Thyroid gland (tissue), 4 donors: ENCODE results near the gene DCDC1.

Experiments used
- POLR2A ChIP-seq, 2 donors: fragments of 450-650 bp; IDR thresholded peaks; one replicate each; pipeline ENCODE4 v1.6.1; 2017; ENCODE audit warnings: antibody characterized with exemption in 2 of 2, mild to moderate bottlenecking in 2 of 2, moderate library complexity in 1 of 2
- TF ChIP-seq, protein P1 (sequence below), 6 experiments: fragments of 200-600 bp in 3 of 6; fragments of 450-650 bp in 3 of 6; sonication (generic) in 3 of 6; IDR thresholded peaks; one replicate each; pipeline ENCODE4 v1.5.1; 2016 to 2019; ENCODE audit warnings: antibody characterized with exemption in 6 of 6, mild to moderate bottlenecking in 2 of 6, inconsistent platforms in 1 of 6, moderate library complexity in 1 of 6

DNA sequence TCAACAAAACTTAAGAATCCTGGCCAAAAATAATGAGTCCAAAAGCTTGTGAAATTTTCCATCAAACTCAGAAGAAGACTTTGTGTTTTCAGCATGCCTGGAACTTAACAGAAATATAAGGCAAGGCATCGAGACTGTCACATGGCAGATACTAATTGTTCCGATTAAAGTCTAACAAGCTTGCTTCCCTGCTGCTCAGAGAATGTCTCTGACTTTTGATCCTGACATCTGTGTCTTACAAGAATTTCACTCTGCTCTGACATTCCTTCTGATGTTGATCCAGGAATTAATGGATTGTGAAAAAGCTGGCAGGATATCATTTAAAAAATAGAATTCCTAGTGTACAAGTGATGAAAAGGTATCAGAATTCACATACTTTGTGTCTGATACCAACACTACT is 170.2 kb downstream of the DCDC1 start:
- TF ChIP-seq, protein P1, sequence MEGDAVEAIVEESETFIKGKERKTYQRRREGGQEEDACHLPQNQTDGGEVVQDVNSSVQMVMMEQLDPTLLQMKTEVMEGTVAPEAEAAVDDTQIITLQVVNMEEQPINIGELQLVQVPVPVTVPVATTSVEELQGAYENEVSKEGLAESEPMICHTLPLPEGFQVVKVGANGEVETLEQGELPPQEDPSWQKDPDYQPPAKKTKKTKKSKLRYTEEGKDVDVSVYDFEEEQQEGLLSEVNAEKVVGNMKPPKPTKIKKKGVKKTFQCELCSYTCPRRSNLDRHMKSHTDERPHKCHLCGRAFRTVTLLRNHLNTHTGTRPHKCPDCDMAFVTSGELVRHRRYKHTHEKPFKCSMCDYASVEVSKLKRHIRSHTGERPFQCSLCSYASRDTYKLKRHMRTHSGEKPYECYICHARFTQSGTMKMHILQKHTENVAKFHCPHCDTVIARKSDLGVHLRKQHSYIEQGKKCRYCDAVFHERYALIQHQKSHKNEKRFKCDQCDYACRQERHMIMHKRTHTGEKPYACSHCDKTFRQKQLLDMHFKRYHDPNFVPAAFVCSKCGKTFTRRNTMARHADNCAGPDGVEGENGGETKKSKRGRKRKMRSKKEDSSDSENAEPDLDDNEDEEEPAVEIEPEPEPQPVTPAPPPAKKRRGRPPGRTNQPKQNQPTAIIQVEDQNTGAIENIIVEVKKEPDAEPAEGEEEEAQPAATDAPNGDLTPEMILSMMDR (IDR thresholded peaks at IDR 0.05), result no peak
- TF ChIP-seq POLR2A (IDR thresholded peaks at IDR 0.05), result no peak
